Measurements from ENCODE around the gene ACVR2B.

Gene ACVR2B

GRCh38 chr3:38458796-38459498 is 5.3 kb downstream of the ACVR2B start:
- DNase-seq (ENCODE audit: low read depth), result no peak

DNA sequence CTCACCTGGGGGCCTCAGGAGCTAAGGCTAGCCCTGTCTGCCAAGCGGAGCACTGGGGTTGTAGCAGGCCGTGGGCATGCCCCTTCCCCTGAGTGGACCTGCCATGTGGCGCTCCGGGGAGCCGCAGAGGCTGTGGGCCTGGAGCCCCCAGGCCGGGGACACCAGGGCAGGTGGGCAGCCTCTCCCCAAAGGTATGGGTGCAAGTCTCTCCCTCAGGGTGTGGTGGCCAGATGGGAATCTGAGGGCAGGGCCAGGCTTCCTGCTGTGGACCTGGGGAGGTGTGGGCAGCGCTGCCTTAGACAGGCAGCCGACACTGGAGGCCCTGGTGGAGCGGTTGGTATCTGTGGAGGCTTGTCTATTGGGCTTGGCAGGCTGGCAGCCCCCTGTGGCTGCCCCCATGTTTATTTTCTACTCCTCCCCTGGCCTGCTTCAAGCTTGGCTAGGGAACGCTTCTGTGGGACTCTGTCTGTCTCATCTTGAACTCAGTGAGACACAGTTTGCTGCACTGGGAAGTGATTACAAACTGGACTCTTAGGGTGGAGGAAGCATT is 5.9 kb downstream of the ACVR2B start:
- DNase-seq (ENCODE audit: low read depth), result no peak

DNA sequence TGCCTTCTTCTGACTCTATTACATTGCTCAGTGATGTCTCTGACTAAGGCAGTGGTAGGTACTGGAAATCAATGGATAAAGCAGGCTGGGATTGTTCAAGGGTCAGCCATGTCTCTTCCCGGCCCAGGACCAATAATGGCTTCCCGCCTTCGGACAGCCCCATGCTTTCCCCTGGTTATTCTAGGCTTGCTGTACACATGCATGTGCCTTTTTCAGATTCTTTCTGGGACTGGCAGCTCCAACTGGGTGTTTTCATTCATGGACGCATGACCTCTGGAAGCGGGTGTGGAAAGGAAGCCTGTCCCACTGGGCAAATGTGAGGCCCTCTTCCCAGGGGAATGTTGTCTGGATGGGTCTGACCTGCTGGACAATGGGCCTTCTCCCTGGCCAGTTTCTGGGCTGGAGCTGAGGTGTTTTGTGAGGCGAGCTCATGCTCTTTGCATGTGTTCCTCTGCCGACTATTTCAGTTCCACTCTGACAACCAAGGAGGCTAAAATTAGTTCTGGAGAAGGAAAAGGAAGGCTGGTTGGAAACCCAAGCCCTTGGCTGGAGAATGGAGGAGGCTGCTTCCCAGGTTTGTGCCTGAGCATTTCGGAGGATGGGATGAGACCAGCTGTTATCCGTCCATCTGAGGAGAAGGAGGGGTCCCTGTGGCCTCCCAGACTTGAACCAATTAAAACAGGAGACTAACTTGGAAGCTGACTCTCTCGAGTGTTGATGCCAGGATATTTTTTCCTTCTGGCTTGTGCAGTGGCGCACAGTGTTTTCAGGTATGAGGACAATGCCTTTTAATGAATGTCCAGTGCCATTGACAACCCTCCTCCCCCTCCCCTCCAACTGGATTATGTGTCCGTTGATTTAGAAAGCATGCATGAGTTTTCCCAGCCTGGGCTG is 6.9 kb downstream of the ACVR2B start:
- no peak for DNase-seq (ENCODE audit: low read depth)

DNA sequence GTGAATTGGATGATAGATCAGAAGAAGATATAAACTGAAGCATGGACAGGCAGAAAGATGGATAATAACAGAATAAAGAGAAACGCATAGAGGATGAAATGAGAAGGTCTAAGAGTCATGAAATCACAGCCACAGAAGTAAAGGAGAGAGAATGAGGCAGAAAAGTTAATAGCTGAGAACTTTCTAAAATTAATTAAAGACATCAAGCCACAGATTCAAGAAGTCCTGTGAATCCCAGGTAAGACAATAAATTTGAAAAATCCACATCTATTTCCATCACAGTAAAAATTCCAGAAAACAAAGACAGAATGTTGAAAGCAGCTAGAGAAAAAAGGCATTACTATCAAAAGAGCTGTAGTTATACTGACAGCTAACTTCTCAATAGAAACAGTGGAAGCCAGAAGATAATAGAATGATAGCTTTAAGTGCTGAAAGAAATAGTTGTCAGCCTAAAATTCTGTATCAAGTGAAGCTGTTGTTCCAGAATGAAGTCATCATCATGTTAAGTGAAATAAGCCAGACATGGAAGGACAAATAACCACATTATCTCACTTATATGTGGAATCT is 12.0 kb downstream of the ACVR2B start:
- DNase-seq (ENCODE audit: low read depth), result no peak

- DNase-seq (ENCODE audit: low read depth), result no peak
These were observed 15.1 kb downstream of the ACVR2B start for GRCh38 chr3:38468765-38469164.

DNA sequence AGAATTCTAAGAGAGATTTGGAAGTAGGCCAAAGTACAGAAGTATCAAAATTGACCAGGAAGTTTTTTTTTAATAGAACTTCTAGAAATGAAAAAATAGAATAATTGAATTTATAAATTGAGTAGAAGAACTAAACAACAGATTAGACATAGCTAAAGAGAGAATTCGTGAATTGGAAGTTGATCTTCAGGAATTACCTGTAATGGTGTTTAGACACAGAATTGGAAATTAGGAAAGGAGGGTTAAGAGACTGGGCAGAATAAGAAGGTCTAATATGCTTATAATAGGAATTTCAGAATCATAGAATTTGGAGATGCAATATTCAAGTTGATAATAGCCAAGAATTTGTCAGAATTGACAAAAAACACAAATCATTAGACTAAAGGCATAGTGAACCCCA is 16.2 kb downstream of the ACVR2B start:
- no peak for DNase-seq (ENCODE audit: low read depth)

GRCh38 chr3:38471260-38471857 is 17.7 kb downstream of the ACVR2B start:
- DNase-seq (ENCODE audit: low read depth), result no peak

GRCh38 chr3:38472342-38472741 is 18.7 kb downstream of the ACVR2B start:
- DNase-seq (ENCODE audit: low read depth), result no peak

- no peak for DNase-seq (ENCODE audit: low read depth)
These were observed 19.5 kb downstream of the ACVR2B start for GRCh38 chr3:38473229-38473628.

DNA sequence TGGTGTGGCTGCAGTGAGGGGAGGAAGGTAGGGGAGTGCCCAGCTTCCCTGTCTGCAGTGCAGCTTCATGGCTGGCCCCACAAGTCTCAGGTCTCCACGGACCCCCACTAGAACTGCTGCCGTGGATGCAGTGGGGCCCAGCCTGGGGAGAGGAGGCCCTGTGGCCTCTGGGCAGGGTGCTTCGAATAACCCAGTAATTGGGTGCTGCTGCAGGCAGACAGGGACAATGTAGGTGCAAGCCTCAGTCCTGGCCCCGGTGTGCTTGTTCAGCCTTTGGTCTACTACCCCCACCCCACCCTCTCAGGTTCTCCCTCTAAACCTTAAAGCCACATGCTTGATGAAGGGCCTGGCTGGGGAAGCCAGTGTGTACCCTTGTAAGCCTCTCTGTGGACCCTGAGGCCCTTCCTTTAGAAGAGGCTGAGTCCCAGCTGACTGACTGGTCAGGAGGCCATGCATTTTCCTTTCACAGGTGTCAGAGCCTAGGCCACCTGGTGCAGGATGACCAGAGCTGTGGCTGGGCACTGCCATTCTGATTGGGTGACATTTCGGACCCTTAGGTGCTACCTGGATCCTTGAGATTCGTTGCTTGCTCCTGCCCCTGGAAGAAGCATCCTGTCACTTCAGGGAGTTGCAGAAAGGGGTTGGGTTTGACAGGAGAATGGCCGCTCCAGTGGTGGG is 21.4 kb downstream of the ACVR2B start:
- DNase-seq (ENCODE audit: low read depth), result no peak

DNA sequence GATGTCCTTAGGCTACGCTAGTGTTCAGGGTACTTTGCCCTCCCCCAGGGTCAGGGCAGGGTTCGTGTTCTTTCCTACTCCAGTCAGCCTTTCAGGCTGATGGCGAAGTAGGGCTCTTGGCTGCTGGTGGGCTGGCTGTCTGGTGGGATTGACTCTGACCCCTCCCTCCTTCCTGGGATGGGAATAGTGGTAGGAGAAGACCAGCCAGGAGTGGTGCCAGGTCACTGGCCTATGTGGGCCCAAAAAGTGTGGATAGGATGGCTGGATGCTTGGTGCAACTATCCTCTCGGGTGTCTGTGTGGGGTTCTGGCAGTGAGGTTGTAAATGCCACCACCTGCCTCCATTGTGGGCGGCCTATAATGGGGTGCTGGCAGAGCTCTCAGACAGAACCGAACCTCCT is 22.0 kb downstream of the ACVR2B start:
- DNase-seq (ENCODE audit: low read depth), result no peak

- DNase-seq (ENCODE audit: low read depth), result no peak
These were observed 22.6 kb downstream of the ACVR2B start for GRCh38 chr3:38476157-38476756.

DNA sequence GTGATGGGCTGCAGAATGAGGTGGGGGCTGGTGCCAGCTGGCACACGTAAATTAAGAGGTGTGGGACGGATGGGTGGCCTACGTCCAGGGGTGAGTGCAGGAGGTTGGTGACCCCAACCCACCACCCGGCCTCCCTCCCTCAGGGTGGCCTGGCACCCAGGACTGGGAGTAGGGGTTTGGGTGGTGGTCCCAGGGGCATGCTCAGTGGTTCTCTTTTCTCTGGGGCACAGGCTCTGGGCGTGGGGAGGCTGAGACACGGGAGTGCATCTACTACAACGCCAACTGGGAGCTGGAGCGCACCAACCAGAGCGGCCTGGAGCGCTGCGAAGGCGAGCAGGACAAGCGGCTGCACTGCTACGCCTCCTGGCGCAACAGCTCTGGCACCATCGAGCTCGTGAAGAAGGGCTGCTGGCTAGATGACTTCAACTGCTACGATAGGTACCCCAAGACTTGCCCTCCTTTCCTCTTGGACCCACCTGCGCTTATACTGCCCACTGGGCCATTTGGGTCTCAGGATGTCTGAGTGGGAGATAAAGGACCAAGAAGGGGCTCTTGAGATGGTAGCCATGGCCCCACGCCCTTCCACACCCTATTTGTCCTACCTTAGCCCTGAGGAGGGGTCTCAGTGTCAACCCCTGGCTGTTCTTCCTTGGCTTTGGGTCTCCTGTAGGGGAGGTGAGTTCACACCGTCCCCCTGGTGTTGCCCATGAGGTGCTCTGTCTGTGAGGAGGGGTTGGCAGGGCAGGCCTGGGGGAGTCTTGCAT is 23.5 kb downstream of the ACVR2B start:
- no peak for DNase-seq (ENCODE audit: low read depth)

DNA sequence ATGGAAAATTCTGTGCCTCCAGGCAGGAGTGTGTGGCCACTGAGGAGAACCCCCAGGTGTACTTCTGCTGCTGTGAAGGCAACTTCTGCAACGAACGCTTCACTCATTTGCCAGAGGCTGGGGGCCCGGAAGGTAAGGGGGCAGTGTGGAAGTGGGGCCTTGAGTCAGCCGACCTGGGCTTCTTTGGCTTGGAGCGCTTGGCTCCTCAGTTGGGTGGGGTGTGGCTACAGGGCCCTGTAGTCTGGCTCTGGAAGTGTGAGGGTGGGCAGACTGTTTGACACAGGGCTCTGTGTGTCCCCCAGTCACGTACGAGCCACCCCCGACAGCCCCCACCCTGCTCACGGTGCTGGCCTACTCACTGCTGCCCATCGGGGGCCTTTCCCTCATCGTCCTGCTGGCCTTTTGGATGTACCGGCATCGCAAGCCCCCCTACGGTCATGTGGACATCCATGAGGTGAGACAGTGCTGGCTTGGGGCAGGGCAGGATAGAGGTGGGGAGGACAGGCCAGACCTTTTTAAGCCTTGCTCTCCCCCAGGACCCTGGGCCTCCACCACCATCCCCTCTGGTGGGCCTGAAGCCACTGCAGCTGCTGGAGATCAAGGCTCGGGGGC is 24.3 kb downstream of the ACVR2B start:
- no peak for DNase-seq (ENCODE audit: low read depth)

GRCh38 chr3:38478901-38479300 is 25.2 kb downstream of the ACVR2B start:
- DNase-seq (ENCODE audit: low read depth), result no peak

GRCh38 chr3:38479431-38480092 is 25.9 kb downstream of the ACVR2B start:
- DNase-seq (ENCODE audit: low read depth), result no peak

DNA sequence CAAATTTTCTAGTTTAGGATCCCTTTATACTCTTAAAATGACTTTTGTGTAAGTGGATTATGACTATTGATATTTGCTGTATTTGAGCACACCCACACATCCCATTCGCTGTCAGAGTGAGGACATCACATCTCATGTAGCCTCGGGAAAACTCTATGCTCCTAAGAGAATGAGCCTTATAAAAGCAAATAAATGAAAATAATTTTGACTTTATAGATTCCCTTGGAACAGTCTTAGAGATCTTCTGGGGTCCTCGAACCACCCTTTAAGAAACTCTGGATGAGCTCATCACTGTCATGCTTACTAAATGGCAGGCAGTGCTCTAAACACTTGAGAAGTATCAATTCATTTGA is 26.4 kb downstream of the ACVR2B start:
- DNase-seq (ENCODE audit: low read depth), result no peak

DNA sequence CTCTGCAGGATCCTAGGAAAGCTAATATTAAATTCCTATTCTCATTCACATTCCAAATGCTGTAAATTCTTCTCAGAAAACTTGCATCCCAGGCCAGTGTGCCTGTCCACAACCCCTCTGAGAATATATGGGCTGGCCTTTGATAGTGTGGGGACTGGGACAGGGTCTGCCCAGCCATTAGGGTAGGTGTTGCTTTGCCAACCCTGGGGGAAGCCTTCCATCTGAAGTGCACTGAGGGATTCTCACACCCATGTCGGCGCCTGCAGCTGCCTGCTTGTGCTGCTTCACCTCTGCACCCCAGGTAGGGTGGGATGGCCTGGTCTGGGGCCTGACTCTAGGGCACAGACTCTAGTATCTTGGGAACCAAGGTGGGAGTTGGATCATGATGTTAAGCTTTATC is 27.2 kb downstream of the ACVR2B start:
- DNase-seq (ENCODE audit: low read depth), result no peak

- DNase-seq (ENCODE audit: low read depth), result no peak
These were observed 29.3 kb downstream of the ACVR2B start for GRCh38 chr3:38482951-38483350.

DNA sequence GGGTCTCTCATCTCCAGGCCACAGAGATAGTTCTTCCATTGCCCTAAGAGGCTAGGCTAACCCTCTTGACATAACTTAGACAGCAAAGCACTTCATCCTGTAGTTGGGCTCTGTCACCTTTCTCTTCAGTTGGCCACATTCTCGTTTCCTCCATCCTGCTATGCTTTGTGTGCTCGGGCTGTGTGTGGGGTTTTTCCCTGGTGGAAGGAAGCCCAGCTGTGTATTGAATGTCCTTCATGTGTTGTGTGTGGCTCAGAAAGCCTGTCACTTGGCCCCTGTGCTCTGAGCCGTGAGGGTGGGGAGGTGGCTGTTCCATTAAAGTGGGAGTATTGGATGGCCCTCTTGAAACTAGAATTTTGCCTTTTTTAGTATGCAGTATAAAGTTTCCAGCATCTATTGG is 33.6 kb downstream of the ACVR2B start:
- no peak for DNase-seq (ENCODE audit: low read depth)
